SH-SY5Y (cell line): Measurements from ENCODE around the gene MED23.

Source experiments
- GATA2 ChIP-seq: IDR thresholded peaks from 2 replicates; pipeline ENCODE4 v1.6.1; 2011; ENCODE audit warnings: mild to moderate bottlenecking, low read depth, low read length
- GATA3 ChIP-seq: IDR thresholded peaks from 2 replicates; pipeline ENCODE4 v1.6.1; 2011; ENCODE audit warnings: low read depth, mild to moderate bottlenecking, low read length, moderate library complexity

- TF ChIP-seq GATA2 (no peak), GATA3 (no peak)
These were observed 95.4 kb downstream of the MED23 start for GRCh38 chr6:131532580-131533039.
